ENCODE results near the gene MYCBP2.

DNA sequence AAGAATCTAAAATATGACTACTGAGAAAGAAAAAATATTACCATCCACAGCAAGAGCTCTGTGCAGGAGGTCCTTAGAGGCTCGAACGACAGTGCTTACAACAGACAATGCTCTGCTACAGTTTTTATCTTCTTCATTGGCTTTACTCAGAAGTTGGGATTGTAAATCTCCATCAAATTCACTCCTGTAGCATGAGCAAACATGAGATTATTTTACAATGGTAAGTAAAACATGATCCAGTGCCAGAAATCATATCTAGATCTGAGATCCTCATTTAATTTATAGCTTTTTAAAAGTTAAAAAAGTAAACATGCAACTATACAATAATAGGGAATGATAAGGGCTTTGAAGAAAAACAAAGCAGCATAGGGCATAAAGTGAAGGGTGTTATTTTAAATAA, 155.4 kb downstream of the MYCBP2 start:
- TF ChIP-seq, protein P1, sequence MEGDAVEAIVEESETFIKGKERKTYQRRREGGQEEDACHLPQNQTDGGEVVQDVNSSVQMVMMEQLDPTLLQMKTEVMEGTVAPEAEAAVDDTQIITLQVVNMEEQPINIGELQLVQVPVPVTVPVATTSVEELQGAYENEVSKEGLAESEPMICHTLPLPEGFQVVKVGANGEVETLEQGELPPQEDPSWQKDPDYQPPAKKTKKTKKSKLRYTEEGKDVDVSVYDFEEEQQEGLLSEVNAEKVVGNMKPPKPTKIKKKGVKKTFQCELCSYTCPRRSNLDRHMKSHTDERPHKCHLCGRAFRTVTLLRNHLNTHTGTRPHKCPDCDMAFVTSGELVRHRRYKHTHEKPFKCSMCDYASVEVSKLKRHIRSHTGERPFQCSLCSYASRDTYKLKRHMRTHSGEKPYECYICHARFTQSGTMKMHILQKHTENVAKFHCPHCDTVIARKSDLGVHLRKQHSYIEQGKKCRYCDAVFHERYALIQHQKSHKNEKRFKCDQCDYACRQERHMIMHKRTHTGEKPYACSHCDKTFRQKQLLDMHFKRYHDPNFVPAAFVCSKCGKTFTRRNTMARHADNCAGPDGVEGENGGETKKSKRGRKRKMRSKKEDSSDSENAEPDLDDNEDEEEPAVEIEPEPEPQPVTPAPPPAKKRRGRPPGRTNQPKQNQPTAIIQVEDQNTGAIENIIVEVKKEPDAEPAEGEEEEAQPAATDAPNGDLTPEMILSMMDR (IDR thresholded peaks at IDR 0.05) = no peak
- no peak for TF ChIP-seq EP300 (IDR thresholded peaks at IDR 0.05)
- no peak for TF ChIP-seq POLR2A (IDR thresholded peaks at IDR 0.05)

Measured in tibial nerve (tissue), 4 donors.